Activated CD4-positive, alpha-beta T cell treated with anti-CD3 and anti-CD28 coated beads, Interleukin-2, Interleukin-6, amounts not matched to agents 100 ng/mL and 50 ng/mL, durations not matched to agents 16 hours and 8 hours (primary cell): ENCODE data around the gene SRP68.
"Not testable (repeated sequence)": the region's sequence is repeated elsewhere in the genome, so short reads cannot be mapped to it uniquely, and the experiment has no call there.

Source experiments
- DNase-seq: peaks from one replicate; pipeline ENCODE4 v3.0.0-alpha.2; 2020

SRP68 gene

GRCh38 chr17:76044475-76045007 lies 27.8 kb downstream of the SRP68 start:
- DNase-seq, result not testable (repeated sequence)

- not testable (repeated sequence) for DNase-seq
These were observed 29.4 kb downstream of the SRP68 start for GRCh38 chr17:76042868-76043267.

- no peak for DNase-seq
These were observed 31.9 kb downstream of the SRP68 start for GRCh38 chr17:76040376-76040775.

- DNase-seq, result no peak
These were observed 33.2 kb downstream of the SRP68 start for GRCh38 chr17:76039121-76039520.

- DNase-seq, result no peak
These were observed 34.3 kb downstream of the SRP68 start for GRCh38 chr17:76038050-76038449.

- no peak for DNase-seq
These were observed 35.6 kb downstream of the SRP68 start for GRCh38 chr17:76036497-76037261.

- no peak for DNase-seq
These were observed 37.6 kb downstream of the SRP68 start for GRCh38 chr17:76034428-76035350.

GRCh38 chr17:76033139-76033538 lies 39.2 kb downstream of the SRP68 start:
- DNase-seq, result no peak

- no peak for DNase-seq
These were observed 39.6 kb downstream of the SRP68 start for GRCh38 chr17:76032780-76033108.

- DNase-seq, result no peak
These were observed 40.1 kb downstream of the SRP68 start for GRCh38 chr17:76032073-76032779.

- DNase-seq, result no peak
These were observed 45.0 kb downstream of the SRP68 start, which contains the start of gene EVPL for GRCh38 chr17:76027159-76027839. Gene EVPL (minus strand): TSS chr17:76027306. CDS start chr17:76027198, 108 bp downstream.

GRCh38 chr17:76026714-76027158 lies 45.6 kb downstream of the SRP68 start:
- no peak for DNase-seq

- DNase-seq, result no peak
These were observed 47.0 kb downstream of the SRP68 start for GRCh38 chr17:76025294-76025693.

GRCh38 chr17:76024353-76024752 lies 48.0 kb downstream of the SRP68 start:
- DNase-seq, result no peak

GRCh38 chr17:76023900-76024237 lies 48.4 kb downstream of the SRP68 start:
- no peak for DNase-seq

- no peak for DNase-seq
These were observed 49.1 kb downstream of the SRP68 start for GRCh38 chr17:76022973-76023899.

- DNase-seq, result no peak
These were observed 50.0 kb downstream of the SRP68 start for GRCh38 chr17:76022285-76022684.

- DNase-seq, result no peak
These were observed 52.4 kb downstream of the SRP68 start for GRCh38 chr17:76019833-76020467.

GRCh38 chr17:76018801-76019200 lies 53.5 kb downstream of the SRP68 start:
- no peak for DNase-seq

- DNase-seq, result no peak
These were observed 54.0 kb downstream of the SRP68 start for GRCh38 chr17:76018340-76018680.
